Neural cell (in vitro differentiated cells): Measurements from ENCODE around the gene PADI6. TPM values are rescaled to one million over a fixed set of nuclear protein-coding genes. Genes with fewer than 3 reads are reported as not detected.

Source experiments
- H2AFZ ChIP-seq: fragments of 200-600, 300-800 bp; sonication (generic), shearing (Covaris generic); 2 replicates; pipeline ENCODE4 v1.6.0; 2014; ENCODE audit warnings: low read depth, mild to moderate bottlenecking, antibody characterized with exemption, low read length, moderate library complexity
- H3F3A ChIP-seq: fragments of 200-600 bp; shearing (Covaris generic); 2 replicates; pipeline ENCODE4 v1.6.1; 2016; ENCODE audit warnings: mild to moderate bottlenecking, moderate library complexity, mixed read lengths, antibody characterized with exemption, low read length; ENCODE audit not compliant: insufficient read depth, poor library complexity, severe bottlenecking
- H3K27ac ChIP-seq: fragments of 200-600, 300-800 bp; sonication (generic), shearing (Covaris generic); 2 replicates; pipeline ENCODE4 v1.5.1; 2014; ENCODE audit warnings: mild to moderate bottlenecking, low read length, moderate library complexity
- H3K27me3 ChIP-seq: fragments of 300-800, 200-600 bp; sonication (generic), shearing (Covaris generic); 2 replicates; pipeline ENCODE4 v1.6.0; 2014; ENCODE audit warnings: mild to moderate bottlenecking, low read depth, low read length, moderate library complexity; ENCODE audit not compliant: insufficient read depth
- H3K36me3 ChIP-seq: fragments of 300-800, 200-600 bp; sonication (generic), shearing (Covaris generic); 2 replicates; pipeline ENCODE4 v1.5.1; 2014; ENCODE audit warnings: mild to moderate bottlenecking, antibody characterized with exemption, low read length, moderate library complexity; ENCODE audit not compliant: insufficient read depth
- H3K4me2 ChIP-seq: fragments of 300-800, 200-600 bp; sonication (generic), shearing (Covaris generic); 2 replicates; pipeline ENCODE4 v1.6.0; 2014; ENCODE audit warnings: mild to moderate bottlenecking, low read length
- H3K4me3 ChIP-seq: fragments of 300-800, 200-600 bp; sonication (generic), shearing (Covaris generic); 2 replicates; pipeline ENCODE4 v1.5.1; 2014; ENCODE audit warnings: mild to moderate bottlenecking, low read length, moderate library complexity
- H3K79me2 ChIP-seq: fragments of 200-600 bp; shearing (Covaris generic); replicated peaks from 2 replicates; pipeline ENCODE4 v1.6.0; 2014; ENCODE audit warnings: mild to moderate bottlenecking, low read length, moderate library complexity; ENCODE audit not compliant: insufficient read depth
- H3K9ac ChIP-seq: fragments of 300-800, 200-600 bp; sonication (generic), shearing (Covaris generic); 2 replicates; pipeline ENCODE4 v1.6.1; 2016; ENCODE audit warnings: mild to moderate bottlenecking, low read length, mixed read lengths
- H3K9me2 ChIP-seq: fragments of 200-600 bp; shearing (Covaris generic); 2 replicates; pipeline ENCODE4 v1.6.1; 2016; ENCODE audit warnings: mild to moderate bottlenecking, low read length, mixed read lengths; ENCODE audit not compliant: insufficient read depth
- H3K9me3 ChIP-seq: fragments of 200-600, 300-800 bp; sonication (generic), shearing (Covaris generic); 2 replicates; pipeline ENCODE4 v1.6.1; 2016; ENCODE audit warnings: mild to moderate bottlenecking, mixed run types, low read length, moderate library complexity, mixed read lengths
- H4K20me1 ChIP-seq: fragments of 200-600 bp; shearing (Covaris generic); 2 replicates; pipeline ENCODE4 v1.6.1; 2016; ENCODE audit warnings: mild to moderate bottlenecking, mixed run types; ENCODE audit not compliant: insufficient read depth
- EZH2 ChIP-seq: fragments of 200-600, 300-800 bp; shearing (Covaris generic), sonication (generic); IDR thresholded peaks from 2 replicates; pipeline ENCODE4 v1.6.1; 2014; ENCODE audit warnings: antibody characterized with exemption, low read length, borderline replicate concordance, mild to moderate bottlenecking; ENCODE audit not compliant: insufficient read depth, poor library complexity, severe bottlenecking
- POLR2AphosphoS5 ChIP-seq: IDR thresholded peaks from 2 replicates; pipeline ENCODE4 v1.6.1; 2012
- RAD21 ChIP-seq: fragments of 450-650 bp; conservative IDR thresholded peaks from 2 replicates; pipeline ENCODE4 v1.6.1; 2014; ENCODE audit warnings: antibody characterized with exemption, mild to moderate bottlenecking, moderate library complexity
- SMC3 ChIP-seq: fragments of 450-650 bp; conservative IDR thresholded peaks from 2 replicates; pipeline ENCODE4 v1.6.1; 2014; ENCODE audit warnings: antibody characterized with exemption, mild to moderate bottlenecking, moderate library complexity; ENCODE audit not compliant: poor library complexity
- TAF1 ChIP-seq: IDR thresholded peaks from 2 replicates; pipeline ENCODE4 v1.6.1; 2012; ENCODE audit warnings: low read depth
- polyA plus RNA-seq: library from polyadenylated mRNA; depleted of rRNA; stranded (reverse); fragments of >200 nt; gene quantifications from 2 replicates; pipeline ENCODE4 v1.2.3, GENCODE V29; 2014
- TF ChIP-seq, protein P1 (sequence below): fragments of 450-650 bp; IDR thresholded peaks from 2 replicates; pipeline ENCODE4 v1.5.1; 2014; ENCODE audit warnings: antibody characterized with exemption, mild to moderate bottlenecking, moderate library complexity; ENCODE audit not compliant: poor library complexity, severe bottlenecking
- TF ChIP-seq, protein P2 (sequence below): IDR thresholded peaks from 2 replicates; pipeline ENCODE4 v1.6.1; 2012; ENCODE audit warnings: borderline replicate concordance

Gene PADI6
- polyA plus RNA-seq, 1 donor from 2014 or later, result not detected

DNA sequence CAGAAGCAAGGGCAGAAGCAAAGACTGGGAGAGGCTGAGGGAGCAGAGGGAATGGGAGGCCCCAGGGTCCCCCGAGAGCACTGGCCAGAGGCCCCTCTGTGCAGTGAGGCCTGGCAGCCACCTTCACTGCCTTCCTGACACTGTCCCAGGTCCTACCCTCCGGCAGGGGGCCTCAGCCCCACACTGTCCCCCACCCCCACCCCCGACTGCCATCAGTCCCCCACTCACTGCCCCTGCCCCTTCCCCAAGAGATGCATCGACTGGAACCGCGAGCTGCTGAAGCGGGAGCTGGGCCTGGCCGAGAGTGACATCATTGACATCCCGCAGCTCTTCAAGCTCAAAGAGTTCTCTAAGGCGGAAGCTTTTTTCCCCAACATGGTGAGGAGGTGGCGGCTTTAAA is 13.0 kb upstream of the PADI6 start:
- H2AFZ ChIP-seq, result no peak overlapping the region

DNA sequence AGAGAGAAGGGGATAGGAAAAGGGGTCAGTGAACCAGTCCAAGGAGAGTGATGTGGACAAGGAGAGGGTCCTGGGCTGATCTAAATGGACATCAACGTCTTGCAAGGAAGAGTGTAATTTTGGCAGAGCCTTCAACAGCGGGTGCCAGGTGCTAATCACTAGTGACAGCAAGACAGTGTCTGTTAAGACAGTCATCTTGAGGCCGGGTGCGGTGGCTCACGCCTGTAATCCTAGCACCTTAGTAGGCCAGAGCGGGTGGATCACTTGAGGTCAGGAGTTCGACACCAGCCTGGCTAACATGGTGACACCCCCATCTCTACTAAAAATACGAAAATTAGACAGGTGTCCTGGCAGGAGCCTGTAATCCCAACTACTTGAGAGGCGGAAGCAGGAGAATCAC is 12.2 kb upstream of the PADI6 start:
- H3K79me2 ChIP-seq, result no peaks in the 10 kb centered on the region
- no peaks in the 10 kb centered on the region for H3F3A ChIP-seq
- H3K9me3 ChIP-seq, result peaks cover 4% of the 10 kb centered on the region
- H2AFZ ChIP-seq, result no peak overlapping the region
- H3K9ac ChIP-seq, result no peak overlapping the region
- H3K4me3 ChIP-seq, result no peak overlapping the region
- H3K36me3 ChIP-seq, result no peaks in the 10 kb centered on the region
- H3K9me2 ChIP-seq, result no peaks in the 10 kb centered on the region
- H3K27ac ChIP-seq, result no peak overlapping the region
- H4K20me1 ChIP-seq, result no peaks in the 10 kb centered on the region
- no peak overlapping the region for H3K4me2 ChIP-seq
- no peaks in the 10 kb centered on the region for H3K27me3 ChIP-seq
- no peak for TF ChIP-seq EZH2
- no peak for TF ChIP-seq TAF1
- TF ChIP-seq, protein P1, sequence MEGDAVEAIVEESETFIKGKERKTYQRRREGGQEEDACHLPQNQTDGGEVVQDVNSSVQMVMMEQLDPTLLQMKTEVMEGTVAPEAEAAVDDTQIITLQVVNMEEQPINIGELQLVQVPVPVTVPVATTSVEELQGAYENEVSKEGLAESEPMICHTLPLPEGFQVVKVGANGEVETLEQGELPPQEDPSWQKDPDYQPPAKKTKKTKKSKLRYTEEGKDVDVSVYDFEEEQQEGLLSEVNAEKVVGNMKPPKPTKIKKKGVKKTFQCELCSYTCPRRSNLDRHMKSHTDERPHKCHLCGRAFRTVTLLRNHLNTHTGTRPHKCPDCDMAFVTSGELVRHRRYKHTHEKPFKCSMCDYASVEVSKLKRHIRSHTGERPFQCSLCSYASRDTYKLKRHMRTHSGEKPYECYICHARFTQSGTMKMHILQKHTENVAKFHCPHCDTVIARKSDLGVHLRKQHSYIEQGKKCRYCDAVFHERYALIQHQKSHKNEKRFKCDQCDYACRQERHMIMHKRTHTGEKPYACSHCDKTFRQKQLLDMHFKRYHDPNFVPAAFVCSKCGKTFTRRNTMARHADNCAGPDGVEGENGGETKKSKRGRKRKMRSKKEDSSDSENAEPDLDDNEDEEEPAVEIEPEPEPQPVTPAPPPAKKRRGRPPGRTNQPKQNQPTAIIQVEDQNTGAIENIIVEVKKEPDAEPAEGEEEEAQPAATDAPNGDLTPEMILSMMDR, result no peak
- TF ChIP-seq POLR2AphosphoS5, result no peak
- no peak for TF ChIP-seq SMC3

More for the DNA sequence above, 13.0 kb upstream of the PADI6 start:
- TF ChIP-seq RAD21, result no peak
- no peak for TF ChIP-seq POLR2AphosphoS5
- TF ChIP-seq, protein P2, sequence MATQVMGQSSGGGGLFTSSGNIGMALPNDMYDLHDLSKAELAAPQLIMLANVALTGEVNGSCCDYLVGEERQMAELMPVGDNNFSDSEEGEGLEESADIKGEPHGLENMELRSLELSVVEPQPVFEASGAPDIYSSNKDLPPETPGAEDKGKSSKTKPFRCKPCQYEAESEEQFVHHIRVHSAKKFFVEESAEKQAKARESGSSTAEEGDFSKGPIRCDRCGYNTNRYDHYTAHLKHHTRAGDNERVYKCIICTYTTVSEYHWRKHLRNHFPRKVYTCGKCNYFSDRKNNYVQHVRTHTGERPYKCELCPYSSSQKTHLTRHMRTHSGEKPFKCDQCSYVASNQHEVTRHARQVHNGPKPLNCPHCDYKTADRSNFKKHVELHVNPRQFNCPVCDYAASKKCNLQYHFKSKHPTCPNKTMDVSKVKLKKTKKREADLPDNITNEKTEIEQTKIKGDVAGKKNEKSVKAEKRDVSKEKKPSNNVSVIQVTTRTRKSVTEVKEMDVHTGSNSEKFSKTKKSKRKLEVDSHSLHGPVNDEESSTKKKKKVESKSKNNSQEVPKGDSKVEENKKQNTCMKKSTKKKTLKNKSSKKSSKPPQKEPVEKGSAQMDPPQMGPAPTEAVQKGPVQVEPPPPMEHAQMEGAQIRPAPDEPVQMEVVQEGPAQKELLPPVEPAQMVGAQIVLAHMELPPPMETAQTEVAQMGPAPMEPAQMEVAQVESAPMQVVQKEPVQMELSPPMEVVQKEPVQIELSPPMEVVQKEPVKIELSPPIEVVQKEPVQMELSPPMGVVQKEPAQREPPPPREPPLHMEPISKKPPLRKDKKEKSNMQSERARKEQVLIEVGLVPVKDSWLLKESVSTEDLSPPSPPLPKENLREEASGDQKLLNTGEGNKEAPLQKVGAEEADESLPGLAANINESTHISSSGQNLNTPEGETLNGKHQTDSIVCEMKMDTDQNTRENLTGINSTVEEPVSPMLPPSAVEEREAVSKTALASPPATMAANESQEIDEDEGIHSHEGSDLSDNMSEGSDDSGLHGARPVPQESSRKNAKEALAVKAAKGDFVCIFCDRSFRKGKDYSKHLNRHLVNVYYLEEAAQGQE, result no peak
- TF ChIP-seq SMC3, result no peak
- TF ChIP-seq, protein P1, result no peak
- no peak for TF ChIP-seq TAF1
- Histone ChIP-seq H3K27ac (no peak overlapping the region), H3K9me2 (no peaks in the 10 kb centered on the region), H3K4me2 (no peak overlapping the region), H3K9ac (no peak overlapping the region), H3K36me3 (no peaks in the 10 kb centered on the region), H3K4me3 (no peak overlapping the region), H3K27me3 (no peaks in the 10 kb centered on the region), H3F3A (no peaks in the 10 kb centered on the region), H3K79me2 (no peaks in the 10 kb centered on the region), H4K20me1 (no peaks in the 10 kb centered on the region), H3K9me3 (no peaks in the 10 kb centered on the region)
